Left lung (tissue), 10 donors: ENCODE data around the gene ARSB. TPM values are rescaled to one million over a fixed set of nuclear protein-coding genes. Genes with fewer than 3 reads are reported as not detected.
"Not testable (repeated sequence)": the region's sequence is repeated elsewhere in the genome, so short reads cannot be mapped to it uniquely, and the experiment has no call there.

Experiments
- ATAC-seq: fragments of 200-7000 bp; cut with Tn5 transposase; one replicate; pipeline ENCODE4 v1.9.1; 2020; ENCODE audit warnings: moderate library complexity
- DNase-seq, 4 donors: peaks; one replicate each; pipeline ENCODE4 v3.0.0-alpha.2; 2013 to 2020
- H3K27ac ChIP-seq, 2 donors: fragments of 200-600 bp; sonication (generic) in 1 of 2; one replicate each; pipeline versions ENCODE4 v1.5.0 to v1.8.0; 2020 to 2021
- H3K27me3 ChIP-seq, 2 donors: fragments of 200-600 bp; sonication (generic) in 1 of 2; one replicate each; pipeline versions ENCODE4 v1.5.0 to v1.8.0; 2020 to 2021
- H3K36me3 ChIP-seq, 2 donors: fragments of 200-600 bp; sonication (generic) in 1 of 2; one replicate each; pipeline versions ENCODE4 v1.5.0 to v1.8.0; 2020 to 2021
- H3K4me1 ChIP-seq, 2 donors: fragments of 200-600 bp; one replicate each; pipeline ENCODE4 v1.8.0; 2021
- H3K4me3 ChIP-seq, 2 donors: fragments of 200-600 bp; sonication (generic) in 1 of 2; one replicate each; pipeline versions ENCODE4 v1.5.0 to v1.8.0; 2020 to 2021; ENCODE audit warnings: mild to moderate bottlenecking in 1 of 2
- H3K9me3 ChIP-seq, 2 donors: fragments of 200-600 bp; sonication (generic) in 1 of 2; one replicate each; pipeline versions ENCODE4 v1.5.0 to v1.8.0; 2020 to 2021
- CTCF ChIP-seq, 2 donors: fragments of 200-600 bp; sonication (generic) in 1 of 2; IDR thresholded peaks; one replicate each; pipeline versions ENCODE4 v1.5.0 to v1.8.0; 2021; ENCODE audit warnings: antibody characterized with exemption in 2 of 2
- intact Hi-C, 2 donors: fragments of 100-400 bp; cut with DNase I; formaldehyde crosslinking; loops; one replicate each; pipeline versions ENCODE4 v1.11.2 to v1.14.2; 2022
- polyA plus RNA-seq, 6 donors: library from polyadenylated mRNA; unstranded; fragments of 120-200 nt; gene quantifications; one replicate each; pipeline ENCODE4 v1.2.1, GENCODE V29; 2013; ENCODE audit not compliant: insufficient read length in 6 of 6
- total RNA-seq, 2 donors: library from RNA; stranded (reverse); fragmentation: NEBNext Ultra II Directional; extraction: Animal tissue kit (Norgen Biotek cat#: 25700); gene quantifications; one replicate each; pipeline ENCODE4 v1.2.1, GENCODE V29; 2021
- donor health status: DM: no; HTN: yes; CAD: no.
- donor health status: DM: no; HTN: no; CAD: no.

ARSB gene
- total and polyA plus RNA-seq, 8 donors: 13.2 to 26.0 (median 16.8) TPM

- intact Hi-C loops: no loop called here
- Histone ChIP-seq H3K27me3 (no peaks in the 10 kb centered on the region), H3K4me1 (peaks cover 5 to 13% of the 10 kb centered on the region in 2 donors), H3K36me3 (no peaks in the 10 kb centered on the region), H3K9me3 (no peaks in the 10 kb centered on the region), H3K4me3 (no peak overlapping the region), H3K27ac (no peak overlapping the region)
- DNase-seq (peak in 1 of 4 donors; percentile 77), ATAC-seq (no peak)
- TF ChIP-seq CTCF (IDR thresholded peaks at IDR 0.05): no peak
These were observed 4.0 kb upstream of the ARSB start for GRCh38 chr5:78989080-78989479.

DNA sequence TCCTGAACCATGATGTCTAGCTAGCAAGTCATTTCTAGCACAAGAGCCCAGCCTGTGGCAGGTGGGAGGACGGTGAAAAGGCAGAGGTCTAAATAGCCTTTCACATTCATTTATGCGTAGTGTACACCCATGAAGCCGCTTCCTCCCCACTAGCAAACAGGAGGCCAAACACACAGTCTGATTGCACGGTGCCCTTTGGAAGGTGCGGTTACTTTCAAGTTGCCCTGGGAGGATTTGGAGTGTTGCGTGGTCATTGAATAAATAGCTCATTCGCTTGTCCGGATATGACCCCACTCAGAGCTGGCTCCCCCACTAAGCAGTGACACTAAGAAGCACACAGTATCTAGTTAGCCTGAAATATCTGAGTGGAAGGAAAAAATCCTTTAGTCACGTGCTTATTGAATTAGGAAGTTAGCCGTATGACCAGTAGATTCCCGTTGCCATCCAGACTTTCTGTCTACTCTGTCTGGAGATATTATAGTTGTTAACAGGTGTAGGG is 664 bp upstream of the ARSB start:
- H3K27ac ChIP-seq: peak overlapping the region; percentile 98 to 99
- H3K36me3 ChIP-seq: no peaks in the 10 kb centered on the region
- TF ChIP-seq CTCF (IDR thresholded peaks at IDR 0.05): no peak
- peaks cover 5 to 32% of the 10 kb centered on the region in 2 donors for H3K4me1 ChIP-seq
- H3K27me3 ChIP-seq: no peaks in the 10 kb centered on the region
- no peaks in the 10 kb centered on the region for H3K9me3 ChIP-seq
- DNase-seq: peak in 2 of 4 donors; percentile 35 to 49
- intact Hi-C loops: no loop called here
- ATAC-seq: peak; percentile 42
- peak overlapping the region; percentile 73 to 85 for H3K4me3 ChIP-seq

DNA sequence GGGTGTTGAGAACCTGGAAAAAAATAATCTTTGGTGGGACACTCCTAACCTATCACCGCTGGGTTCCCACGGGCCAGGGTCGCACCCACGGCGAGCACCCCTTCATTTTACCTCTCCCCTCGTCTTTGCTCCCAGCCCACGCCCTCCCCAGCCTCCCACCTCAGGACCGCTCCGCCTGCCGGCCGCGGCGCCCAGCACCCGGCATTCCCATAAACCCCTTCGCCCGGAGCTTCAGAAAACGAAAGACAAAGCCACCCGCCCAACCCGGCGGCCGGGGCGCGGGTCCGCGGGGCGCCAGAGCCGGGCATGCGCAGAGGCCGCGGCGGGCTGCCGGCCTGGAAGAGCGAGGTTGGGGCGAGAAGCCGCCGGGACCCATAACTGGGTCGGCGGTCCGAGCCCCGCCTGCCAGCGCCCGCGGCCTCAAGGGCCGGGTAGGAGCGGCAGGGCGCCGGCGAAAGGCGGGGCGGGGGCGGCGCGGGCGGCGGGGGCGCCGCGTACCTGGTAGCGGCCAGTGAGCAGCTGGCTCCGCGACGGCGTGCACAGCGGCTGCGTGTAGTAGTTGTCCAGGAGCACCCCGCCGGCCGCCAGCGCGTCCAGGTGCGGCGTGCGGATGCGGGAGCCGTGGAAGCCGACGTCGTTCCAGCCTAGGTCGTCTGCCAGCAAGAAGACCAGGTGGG is 533 bp downstream of the ARSB start:
- Histone ChIP-seq H3K9me3 (no peaks in the 10 kb centered on the region), H3K27me3 (no peaks in the 10 kb centered on the region), H3K4me1 (peaks cover 5 to 40% of the 10 kb centered on the region in 2 donors), H3K27ac (peak overlapping the region; percentile 98 to 99), H3K36me3 (no peaks in the 10 kb centered on the region), H3K4me3 (peak overlapping the region; percentile 73 to 85)
- peak; percentile 81 to 96 (median 90) for DNase-seq
- TF ChIP-seq CTCF (IDR thresholded peaks at IDR 0.05): peak in 1 of 2 donors; percentile 18
- ATAC-seq: peak; percentile 86
- intact Hi-C loops: no loop called here

DNA sequence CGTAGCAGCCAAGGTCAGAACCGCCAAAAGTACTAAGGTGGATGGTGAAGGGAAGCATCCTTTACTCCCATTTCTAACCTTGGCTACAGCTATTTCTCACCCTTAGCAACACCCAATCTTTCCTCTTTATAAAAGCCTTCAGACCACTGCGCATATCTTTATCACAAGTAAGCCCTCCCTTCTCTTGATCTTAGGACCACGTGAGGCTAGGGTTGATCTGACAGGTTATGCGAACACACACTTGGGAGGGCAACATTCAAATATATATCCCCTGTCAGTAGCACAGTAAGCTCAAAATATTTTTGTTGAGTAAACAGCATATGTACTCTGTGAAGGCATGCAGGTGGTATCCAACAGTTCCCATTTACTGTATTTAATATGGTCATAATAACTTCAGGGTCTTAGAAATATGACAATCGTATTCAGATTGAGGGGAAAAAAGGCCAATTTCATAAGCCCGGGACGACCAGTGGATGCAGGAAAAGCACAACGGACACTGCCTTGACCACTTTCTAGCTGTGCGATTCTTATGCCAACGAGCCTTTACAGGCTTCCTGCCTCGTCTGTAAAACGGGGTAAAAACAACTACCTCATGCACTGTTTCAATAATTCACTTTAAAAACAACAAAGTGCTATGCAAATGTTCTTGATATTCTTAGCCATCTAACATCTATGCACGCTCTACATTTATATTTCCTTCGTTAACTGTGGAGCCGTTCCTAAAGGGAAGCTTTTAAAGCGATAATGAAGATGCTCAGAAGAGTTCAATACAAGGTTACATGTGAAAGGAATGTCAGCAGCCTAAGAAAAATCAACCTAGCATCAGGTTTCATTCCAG is 1.3 kb downstream of the ARSB start:
- DNase-seq: no peak
- H3K9me3 ChIP-seq: no peaks in the 10 kb centered on the region
- intact Hi-C loops: no loop called here
- H3K4me3 ChIP-seq: peak overlapping the region; percentile 73 to 85
- no peaks in the 10 kb centered on the region for H3K36me3 ChIP-seq
- TF ChIP-seq CTCF (IDR thresholded peaks at IDR 0.05): no peak
- ATAC-seq: no peak
- H3K27me3 ChIP-seq: no peaks in the 10 kb centered on the region
- H3K4me1 ChIP-seq: peaks cover 5 to 40% of the 10 kb centered on the region in 2 donors
- H3K27ac ChIP-seq: peak overlapping the region; percentile 98 to 99

DNA sequence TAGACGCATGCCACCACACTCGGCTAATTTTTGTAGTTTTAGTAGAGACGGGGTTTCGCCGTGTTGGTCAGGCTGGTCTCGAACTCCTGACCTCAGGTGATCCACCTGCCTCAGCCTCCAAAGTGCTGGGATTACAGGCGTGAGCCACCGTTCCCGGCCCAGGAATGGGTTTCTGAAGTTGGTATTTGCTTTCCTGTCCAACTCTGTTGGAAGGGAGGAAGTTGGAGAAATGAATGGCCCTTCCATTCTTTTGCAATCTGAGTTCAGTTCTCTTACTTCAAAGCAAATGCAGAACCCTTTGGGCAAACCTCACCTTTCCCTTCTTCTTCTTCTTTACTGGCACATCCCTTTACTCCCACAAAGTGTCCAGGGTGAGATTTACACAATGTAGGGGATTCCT is 1.9 kb downstream of the ARSB start:
- ATAC-seq, H3K27me3 ChIP-seq, H3K36me3 ChIP-seq, H3K9me3 ChIP-seq, intact Hi-C loops, DNase-seq: not testable (repeated sequence)
- peaks cover 5 to 40% of the 10 kb centered on the region in 2 donors for H3K4me1 ChIP-seq
- peak overlapping the region in 1 of 2 donors; percentile 73 for H3K4me3 ChIP-seq
- H3K27ac ChIP-seq: peak overlapping the region in 1 of 2 donors; percentile 99
